Measurements from ENCODE around the gene RNF208.

RNF208 gene

GRCh38 chr9:137231372-137232039 lies 9.5 kb upstream of the RNF208 start:
- DNase-seq (ENCODE audit: low read depth): no peak
- no peak overlapping the region for H3K4me3 ChIP-seq (ENCODE audit: low read depth, low read length)
- no peak for TF ChIP-seq CTCF (IDR thresholded peaks at IDR 0.05; ENCODE audit: insufficient read depth, low read depth, low read length, missing control alignments)

GRCh38 chr9:137230705-137231371 lies 8.8 kb upstream of the RNF208 start, which contains the start of gene SLC34A3:
Gene SLC34A3 (plus strand): TSS chr9:137230901. CDS start chr9:137231703, 802 bp downstream.
- no peak for DNase-seq (ENCODE audit: low read depth)
- TF ChIP-seq CTCF (IDR thresholded peaks at IDR 0.05; ENCODE audit: insufficient read depth, low read depth, low read length, missing control alignments): no peak
- no peak within 1 kb of the TSS for H3K4me3 ChIP-seq (ENCODE audit: low read depth, low read length)

GRCh38 chr9:137229903-137230704 lies 8.1 kb upstream of the RNF208 start:
- no peak for TF ChIP-seq CTCF (IDR thresholded peaks at IDR 0.05; ENCODE audit: insufficient read depth, low read depth, low read length, missing control alignments)
- no peak overlapping the region for H3K4me3 ChIP-seq (ENCODE audit: low read depth, low read length)
- DNase-seq (ENCODE audit: low read depth): no peak

GRCh38 chr9:137228968-137229896 lies 7.2 kb upstream of the RNF208 start:
- H3K4me3 ChIP-seq (ENCODE audit: low read depth, low read length): no peak overlapping the region
- no peak for DNase-seq (ENCODE audit: low read depth)
- no peak for TF ChIP-seq CTCF (IDR thresholded peaks at IDR 0.05; ENCODE audit: insufficient read depth, low read depth, low read length, missing control alignments)

- no peak overlapping the region for H3K4me3 ChIP-seq (ENCODE audit: low read depth, low read length)
- TF ChIP-seq CTCF (IDR thresholded peaks at IDR 0.05; ENCODE audit: insufficient read depth, low read depth, low read length, missing control alignments): no peak
- no peak for DNase-seq (ENCODE audit: low read depth)
Measured at GRCh38 chr9:137228506-137228967, 6.5 kb upstream of the RNF208 start.
